ENCODE data around the gene CNOT9.

The CNOT9 gene

DNA sequence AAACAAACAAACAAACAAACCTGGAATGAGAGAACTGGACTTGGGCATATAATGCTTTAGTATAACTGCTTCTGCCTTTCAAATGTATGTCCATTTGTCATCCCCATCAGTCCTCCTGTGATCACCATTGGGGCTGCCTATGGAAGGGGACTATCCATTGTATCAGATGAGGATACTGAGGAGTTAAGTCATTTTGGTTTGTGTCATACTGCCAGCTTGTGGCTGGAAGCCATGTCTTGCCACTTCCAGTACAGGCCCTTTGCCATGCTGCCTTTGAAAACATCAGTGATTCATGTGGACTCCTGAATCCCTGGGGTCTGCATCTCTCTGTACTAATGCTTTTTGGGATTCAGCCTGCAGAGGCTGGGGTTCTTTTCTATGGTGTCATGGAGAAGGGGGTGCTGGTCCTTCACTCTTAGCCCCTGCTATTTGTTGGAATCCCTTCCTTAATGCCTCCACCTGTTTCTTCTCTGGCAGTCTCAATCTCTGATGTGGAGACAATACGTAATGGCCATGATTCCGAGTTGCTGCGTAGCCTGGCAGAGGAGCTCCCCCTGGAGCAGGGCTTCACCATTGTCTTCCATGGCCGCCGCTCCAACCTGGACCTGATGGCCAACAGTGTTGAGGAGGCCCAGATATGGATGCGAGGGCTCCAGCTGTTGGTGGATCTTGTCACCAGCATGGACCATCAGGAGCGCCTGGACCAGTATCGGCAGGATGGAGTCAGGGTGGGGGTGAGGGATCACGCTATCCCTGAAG is 49.6 kb downstream of the CNOT9 start:
- Histone ChIP-seq H3K27me3 (ENCODE audit: control insufficient read depth, low read length) (peaks cover 4% of the 10 kb centered on the region; the same call in 1 of the 2 replicates), H4K20me1 (ENCODE audit: control insufficient read depth, insufficient read depth, low read depth, low read length) (no peaks in the 10 kb centered on the region), H3K9me2 (replicated peaks; ENCODE audit: control insufficient read depth, low read length) (no peaks in the 10 kb centered on the region), H3K27ac (ENCODE audit: low read depth, low read length) (no peak overlapping the region), H3K9me3 (ENCODE audit: control insufficient read depth, insufficient read depth, low read length) (no peaks in the 10 kb centered on the region), H3F3A (ENCODE audit: control insufficient read depth, insufficient read depth) (no peaks in the 10 kb centered on the region), H3K36me3 (ENCODE audit: control insufficient read depth, low read length) (no peaks in the 10 kb centered on the region), H3K4me1 (ENCODE audit: control insufficient read depth, low read length) (peaks cover 8% of the 10 kb centered on the region), H3K79me2 (ENCODE audit: control insufficient read depth, low read length) (no peaks in the 10 kb centered on the region), H3K4me3 (ENCODE audit: low read length) (no peak overlapping the region), H3K4me2 (ENCODE audit: low read length) (no peak overlapping the region)
- no peak for TF ChIP-seq EZH2phosphoT487 (IDR thresholded peaks at IDR 0.05; ENCODE audit: borderline replicate concordance, low read length)
- TF ChIP-seq, protein P1, sequence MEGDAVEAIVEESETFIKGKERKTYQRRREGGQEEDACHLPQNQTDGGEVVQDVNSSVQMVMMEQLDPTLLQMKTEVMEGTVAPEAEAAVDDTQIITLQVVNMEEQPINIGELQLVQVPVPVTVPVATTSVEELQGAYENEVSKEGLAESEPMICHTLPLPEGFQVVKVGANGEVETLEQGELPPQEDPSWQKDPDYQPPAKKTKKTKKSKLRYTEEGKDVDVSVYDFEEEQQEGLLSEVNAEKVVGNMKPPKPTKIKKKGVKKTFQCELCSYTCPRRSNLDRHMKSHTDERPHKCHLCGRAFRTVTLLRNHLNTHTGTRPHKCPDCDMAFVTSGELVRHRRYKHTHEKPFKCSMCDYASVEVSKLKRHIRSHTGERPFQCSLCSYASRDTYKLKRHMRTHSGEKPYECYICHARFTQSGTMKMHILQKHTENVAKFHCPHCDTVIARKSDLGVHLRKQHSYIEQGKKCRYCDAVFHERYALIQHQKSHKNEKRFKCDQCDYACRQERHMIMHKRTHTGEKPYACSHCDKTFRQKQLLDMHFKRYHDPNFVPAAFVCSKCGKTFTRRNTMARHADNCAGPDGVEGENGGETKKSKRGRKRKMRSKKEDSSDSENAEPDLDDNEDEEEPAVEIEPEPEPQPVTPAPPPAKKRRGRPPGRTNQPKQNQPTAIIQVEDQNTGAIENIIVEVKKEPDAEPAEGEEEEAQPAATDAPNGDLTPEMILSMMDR (IDR thresholded peaks at IDR 0.05; ENCODE audit: low read depth, low read length, poor library complexity, severe bottlenecking): peak; percentile 19

DNA sequence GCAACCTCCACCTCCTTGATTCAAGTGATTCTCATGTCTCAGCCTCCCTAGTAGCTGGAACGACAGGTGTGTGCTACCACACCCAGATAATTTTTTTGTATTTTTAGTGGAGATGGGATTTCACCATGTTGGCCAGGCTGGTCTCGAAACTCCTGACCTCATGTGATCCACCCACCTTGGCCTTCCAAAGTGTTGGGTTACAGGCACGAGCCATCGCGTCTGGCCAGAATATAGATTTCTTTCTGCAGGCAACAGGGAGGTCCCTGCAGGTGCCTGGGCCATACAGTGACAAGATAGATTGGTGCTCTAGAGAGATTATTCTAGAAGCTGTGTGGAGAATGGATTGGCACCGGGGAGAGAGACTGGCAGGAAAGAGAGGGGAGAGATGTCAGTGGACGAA is 52.4 kb downstream of the CNOT9 start:
- Histone ChIP-seq H3K79me2 (ENCODE audit: control insufficient read depth, low read length) (no peaks in the 10 kb centered on the region), H3K36me3 (ENCODE audit: control insufficient read depth, low read length) (no peaks in the 10 kb centered on the region), H3K27me3 (ENCODE audit: control insufficient read depth, low read length) (no peaks in the 10 kb centered on the region), H3K27ac (ENCODE audit: low read depth, low read length) (no peak overlapping the region), H3K4me2 (ENCODE audit: low read length) (no peak overlapping the region), H3K9me2 (replicated peaks; ENCODE audit: control insufficient read depth, low read length) (no peaks in the 10 kb centered on the region), H3F3A (ENCODE audit: control insufficient read depth, insufficient read depth) (no peaks in the 10 kb centered on the region), H3K9me3 (ENCODE audit: control insufficient read depth, insufficient read depth, low read length) (no peaks in the 10 kb centered on the region), H3K4me3 (ENCODE audit: low read length) (no peak overlapping the region), H3K4me1 (ENCODE audit: control insufficient read depth, low read length) (peaks cover 11% of the 10 kb centered on the region), H4K20me1 (ENCODE audit: control insufficient read depth, insufficient read depth, low read depth, low read length) (no peaks in the 10 kb centered on the region)
- TF ChIP-seq, protein P1 (IDR thresholded peaks at IDR 0.05; ENCODE audit: low read depth, low read length, poor library complexity, severe bottlenecking): no peak
- TF ChIP-seq EZH2phosphoT487 (IDR thresholded peaks at IDR 0.05; ENCODE audit: borderline replicate concordance, low read length): no peak

DNA sequence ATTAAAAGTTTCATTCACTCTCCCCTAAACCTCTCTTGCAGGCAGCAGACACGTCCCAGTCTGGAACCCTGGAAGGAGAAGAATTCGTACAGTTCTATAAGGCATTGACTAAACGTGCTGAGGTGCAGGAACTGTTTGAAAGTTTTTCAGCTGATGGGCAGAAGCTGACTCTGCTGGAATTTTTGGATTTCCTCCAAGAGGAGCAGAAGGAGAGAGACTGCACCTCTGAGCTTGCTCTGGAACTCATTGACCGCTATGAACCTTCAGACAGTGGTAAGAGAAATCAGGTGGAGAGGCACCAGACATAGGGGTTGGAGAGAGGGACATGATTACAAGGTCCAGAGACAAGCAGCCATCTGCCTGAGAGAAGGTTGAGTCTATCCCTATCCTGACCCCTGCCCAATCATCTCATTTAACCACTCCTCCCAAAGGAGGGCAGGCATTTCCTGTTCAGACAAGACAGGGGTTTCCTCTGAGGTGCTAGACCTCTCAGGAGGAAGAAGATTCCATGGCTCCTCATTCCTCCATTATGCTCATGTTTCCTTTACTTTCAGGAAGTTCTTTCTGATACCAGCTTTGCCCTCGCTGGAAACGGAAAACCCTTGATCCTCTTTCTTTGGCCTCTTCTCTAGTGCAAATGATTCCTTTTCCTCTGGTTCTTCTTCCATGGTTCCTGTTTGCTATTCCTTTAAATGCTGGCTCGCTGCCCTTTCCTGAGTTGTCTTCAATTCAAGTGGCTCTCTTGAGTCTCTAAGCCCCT is 54.1 kb downstream of the CNOT9 start:
- H3K9me3 ChIP-seq (ENCODE audit: control insufficient read depth, insufficient read depth, low read length): no peaks in the 10 kb centered on the region
- H4K20me1 ChIP-seq (ENCODE audit: control insufficient read depth, insufficient read depth, low read depth, low read length): no peaks in the 10 kb centered on the region
- H3K79me2 ChIP-seq (ENCODE audit: control insufficient read depth, low read length): no peaks in the 10 kb centered on the region
- H3F3A ChIP-seq (ENCODE audit: control insufficient read depth, insufficient read depth): no peaks in the 10 kb centered on the region
- no peak overlapping the region for H3K27ac ChIP-seq (ENCODE audit: low read depth, low read length)
- no peaks in the 10 kb centered on the region for H3K36me3 ChIP-seq (ENCODE audit: control insufficient read depth, low read length)
- no peaks in the 10 kb centered on the region for H3K27me3 ChIP-seq (ENCODE audit: control insufficient read depth, low read length)
- peak overlapping the region; percentile 34 for H3K4me2 ChIP-seq (ENCODE audit: low read length)
- peaks cover 11% of the 10 kb centered on the region for H3K4me1 ChIP-seq (ENCODE audit: control insufficient read depth, low read length)
- no peak overlapping the region for H3K4me3 ChIP-seq (ENCODE audit: low read length)
- TF ChIP-seq, protein P1 (IDR thresholded peaks at IDR 0.05; ENCODE audit: low read depth, low read length, poor library complexity, severe bottlenecking): no peak
- TF ChIP-seq EZH2phosphoT487 (IDR thresholded peaks at IDR 0.05; ENCODE audit: borderline replicate concordance, low read length): no peak
- no peaks in the 10 kb centered on the region for H3K9me2 ChIP-seq (replicated peaks; ENCODE audit: control insufficient read depth, low read length)

All from DOHH2 (cell line).